Stimulated activated CD4-positive, alpha-beta T cell treated with anti-CD3 and anti-CD28 coated beads, Interleukin-4, amount 100 ng/mL, for 4 hours (primary cell): Measurements from ENCODE around the gene KRTAP5-2.

Experiments used
- DNase-seq, 2 experiments: peaks; one replicate each; pipeline ENCODE4 v3.0.0-alpha.2; 2020

KRTAP5-2 gene

DNA sequence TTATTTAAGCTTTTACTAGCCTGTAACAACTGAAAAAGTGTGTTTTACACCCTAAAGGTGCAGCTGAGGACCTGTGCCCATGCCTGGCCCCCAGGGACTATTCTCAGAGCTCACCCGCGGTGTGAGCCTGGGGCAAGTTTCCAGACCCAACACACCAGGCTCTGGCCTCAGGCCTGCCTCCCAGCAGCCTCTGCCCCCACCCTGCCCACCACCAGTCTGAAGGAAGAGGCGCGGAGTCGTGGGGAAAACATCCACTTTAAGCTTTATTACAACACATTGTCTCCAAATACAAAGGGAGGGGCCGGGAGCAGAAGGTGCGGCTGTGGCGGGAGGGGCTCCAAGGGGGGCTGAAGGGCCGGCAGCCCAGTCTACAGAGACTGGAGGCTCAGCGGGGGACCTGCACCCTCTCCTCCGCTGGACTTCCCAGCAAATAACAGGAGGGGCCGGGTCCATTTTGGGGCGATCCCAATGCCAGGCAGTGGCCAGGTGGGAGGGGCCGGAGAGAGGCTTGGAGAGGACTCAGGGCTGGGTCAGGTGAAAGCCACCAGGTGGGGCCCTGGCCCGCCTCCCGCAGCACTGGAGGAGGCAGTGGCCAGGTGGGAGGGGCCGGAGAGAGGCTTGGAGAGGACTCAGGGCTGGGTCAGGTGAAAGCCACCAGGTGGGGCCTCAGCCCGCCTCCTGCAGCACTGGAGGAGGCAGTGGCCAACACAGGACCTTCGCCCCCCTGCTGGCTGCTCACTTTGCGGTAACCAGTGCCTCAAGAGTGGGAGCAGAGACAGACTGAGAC lies 44.1 kb downstream of the KRTAP5-2 start:
- DNase-seq, result no peak

- no peak for DNase-seq
Measured at GRCh38 chr11:1549338-1550330, 48.5 kb downstream of the KRTAP5-2 start.

- DNase-seq, result no peak
Measured at GRCh38 chr11:1548221-1549070, 49.6 kb downstream of the KRTAP5-2 start.

DNA sequence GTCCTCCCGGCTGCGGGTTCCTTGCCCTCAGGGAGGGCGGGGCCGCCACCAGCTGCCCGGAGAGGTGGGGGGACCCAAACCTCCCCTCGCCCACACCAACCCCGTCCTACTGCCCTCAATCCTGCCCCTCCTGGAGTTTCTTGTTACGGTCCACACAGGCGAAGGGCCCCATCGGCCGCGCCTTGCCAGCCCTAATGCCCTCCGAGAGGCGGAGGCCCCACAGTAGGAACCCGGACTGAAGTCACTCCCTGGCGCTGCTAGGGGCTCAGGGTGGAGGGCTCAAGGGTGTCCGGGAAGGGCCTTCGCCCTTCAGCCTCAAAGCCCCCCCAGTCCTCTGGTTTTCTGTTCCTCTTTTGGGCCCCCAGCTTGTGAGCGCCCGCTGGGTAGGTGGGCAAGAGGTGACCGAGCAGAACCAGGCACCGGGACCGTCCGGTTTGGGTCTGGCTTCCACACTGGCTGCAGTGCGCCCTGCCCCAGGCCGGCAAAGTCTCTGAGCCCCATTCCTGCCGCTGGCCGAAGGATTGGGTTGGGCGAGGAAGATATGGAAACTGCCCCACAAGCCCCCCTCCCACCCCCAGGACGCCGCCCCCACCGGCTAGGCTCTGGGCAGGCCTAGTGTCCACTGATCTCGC lies 50.5 kb downstream of the KRTAP5-2 start:
- no peak for DNase-seq
